Activated naive CD4-positive, alpha-beta T cell treated with Interleukin-2 at 50 U/mL for 16 hours (primary cell): ENCODE data around the gene KAT7.

Experiments used
- DNase-seq: peaks from one replicate; pipeline ENCODE4 v3.0.0-alpha.2; 2020

The KAT7 gene

GRCh38 chr17:49760932-49761558 lies 27.4 kb upstream of the KAT7 start:
- DNase-seq: no peak

GRCh38 chr17:49762151-49762941 lies 26.1 kb upstream of the KAT7 start:
- DNase-seq: no peak

GRCh38 chr17:49763735-49764558 lies 24.5 kb upstream of the KAT7 start, which contains the start of gene FAM117A:
Gene FAM117A, minus strand, starts transcription at chr17:49764131. Its CDS starts 44 bp downstream, at chr17:49764087.
- DNase-seq: peak; percentile 97

- no peak for DNase-seq
Measured at GRCh38 chr17:49764559-49765180, 23.8 kb upstream of the KAT7 start.

GRCh38 chr17:49766918-49767530 lies 21.5 kb upstream of the KAT7 start:
- no peak for DNase-seq

- DNase-seq: no peak
Measured at GRCh38 chr17:49775546-49776260, 12.8 kb upstream of the KAT7 start.

GRCh38 chr17:49776551-49777300 lies 11.8 kb upstream of the KAT7 start:
- DNase-seq: no peak

GRCh38 chr17:49777563-49777962 lies 10.9 kb upstream of the KAT7 start:
- DNase-seq: no peak

- DNase-seq: no peak
Measured at GRCh38 chr17:49779156-49779738, 9.2 kb upstream of the KAT7 start.

GRCh38 chr17:49779739-49780231 lies 8.7 kb upstream of the KAT7 start:
- DNase-seq: no peak

GRCh38 chr17:49783071-49783715 lies 5.3 kb upstream of the KAT7 start:
- no peak for DNase-seq

- DNase-seq: no peak
Measured at GRCh38 chr17:49783791-49784190, 4.7 kb upstream of the KAT7 start.

- no peak for DNase-seq
Measured at GRCh38 chr17:49784636-49785035, 3.8 kb upstream of the KAT7 start.

- DNase-seq: peak; percentile 18
Measured at GRCh38 chr17:49787884-49788477, 500 bp upstream of the KAT7 start.

GRCh38 chr17:49789243-49789578 lies 730 bp downstream of the KAT7 start:
- DNase-seq: no peak

- no peak for DNase-seq
Measured at GRCh38 chr17:49793309-49793708, 4.8 kb downstream of the KAT7 start.

GRCh38 chr17:49795372-49795771 lies 6.9 kb downstream of the KAT7 start:
- DNase-seq: no peak

- no peak for DNase-seq
Measured at GRCh38 chr17:49798182-49798581, 9.7 kb downstream of the KAT7 start.

GRCh38 chr17:49798738-49799137 lies 10.3 kb downstream of the KAT7 start:
- no peak for DNase-seq

GRCh38 chr17:49809056-49809455 lies 20.6 kb downstream of the KAT7 start:
- DNase-seq: no peak
